GF-D8 (cell line): ENCODE measurements around the gene TMC5.

Experiments used
- DNase-seq: peaks from one replicate; lab custom pipeline; 2025; lab: John Stamatoyannopoulos, UW

TMC5 gene

GRCh38 chr16:19506965-19507364, 89.3 kb downstream of the TMC5 start:
- no peak for DNase-seq

GRCh38 chr16:19507867-19508266, 90.2 kb downstream of the TMC5 start:
- DNase-seq = no peak

GRCh38 chr16:19512297-19512696, 94.6 kb downstream of the TMC5 start:
- DNase-seq = no peak

- DNase-seq = peak; percentile 88
Measured at GRCh38 chr16:19513377-19514053, 95.8 kb downstream of the TMC5 start.

- DNase-seq = no peak
Measured at GRCh38 chr16:19515757-19516156, 98.1 kb downstream of the TMC5 start.

DNA sequence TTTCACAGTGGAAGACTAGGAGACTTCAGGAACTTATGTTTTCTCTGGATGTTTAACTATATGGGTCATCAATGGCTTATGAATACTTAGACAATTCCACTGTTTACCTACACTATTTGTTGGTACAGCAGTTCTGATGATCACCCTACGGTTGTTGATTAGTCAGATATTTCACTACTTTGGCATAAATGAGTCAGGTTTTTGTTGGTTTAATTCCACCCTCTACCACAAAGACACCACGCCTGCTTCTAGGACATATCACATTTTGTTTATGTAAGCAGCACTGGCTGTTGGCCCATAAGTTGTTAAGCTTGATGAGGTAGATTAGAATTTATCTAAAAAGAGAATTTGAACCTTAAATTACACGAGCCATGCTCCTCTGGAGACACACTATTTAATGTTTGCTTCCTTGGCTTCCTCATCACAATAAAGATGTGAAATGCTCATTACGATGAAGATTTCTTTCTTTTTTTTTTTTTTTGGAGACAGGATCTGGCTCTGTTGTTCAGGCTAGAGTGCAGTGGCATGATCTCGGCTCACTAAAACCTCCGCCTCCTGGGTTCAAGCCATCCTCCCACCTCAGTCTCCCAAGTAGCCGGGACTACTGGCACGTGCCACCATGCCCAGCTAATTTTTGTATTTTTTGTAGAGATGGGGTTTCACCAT, 99.9 kb downstream of the TMC5 start:
- DNase-seq = no peak

DNA sequence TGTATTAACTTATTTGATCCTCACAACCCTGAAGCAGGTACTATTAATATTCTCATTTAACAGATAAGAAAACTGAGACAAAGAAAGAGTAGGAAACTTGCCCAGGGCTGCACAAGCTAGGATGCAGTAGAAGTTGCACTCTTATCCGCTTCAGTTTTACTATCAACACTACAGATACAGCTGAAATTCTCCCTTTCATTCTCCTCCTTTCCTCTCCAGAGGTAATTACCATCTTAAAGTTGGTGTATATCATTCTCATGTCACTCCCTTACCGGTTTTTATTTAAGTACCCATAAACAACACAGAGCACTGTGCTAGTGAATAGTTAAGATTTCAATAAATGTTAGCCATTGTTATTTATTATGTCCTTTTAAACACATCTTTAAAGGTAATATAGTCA, 100.7 kb downstream of the TMC5 start:
- no peak for DNase-seq

DNA sequence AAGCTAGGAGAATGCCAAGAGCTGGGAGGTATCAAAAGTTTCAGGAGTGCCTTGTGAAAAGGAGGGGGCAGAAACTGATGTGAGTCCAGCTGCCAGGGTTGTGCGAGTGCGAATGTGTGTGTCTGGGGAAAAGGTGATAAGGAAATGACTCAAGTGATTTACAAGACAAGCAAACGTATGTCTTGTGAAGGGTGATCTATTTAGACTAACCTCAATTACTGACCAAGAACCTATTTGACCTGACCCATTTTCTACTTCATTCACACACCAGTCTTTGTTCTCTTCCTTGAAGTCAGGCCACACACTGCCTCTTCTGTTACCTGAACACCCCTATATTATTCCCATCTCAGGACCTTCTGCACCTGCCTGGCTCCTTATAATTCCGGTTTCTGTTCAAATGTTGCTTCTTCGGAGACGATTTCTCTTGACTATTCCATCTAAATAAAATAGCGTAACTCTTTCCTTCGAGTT, 103.2 kb downstream of the TMC5 start:
- DNase-seq = peak; percentile 10

- DNase-seq = peak; percentile 67
Measured at GRCh38 chr16:19521471-19522396, 104.1 kb downstream of the TMC5 start, which contains the start of gene GDE1. Gene GDE1, minus strand, starts transcription at chr16:19522098. Its CDS starts 134 bp downstream, at chr16:19521964.

GRCh38 chr16:19522397-19522732, 104.7 kb downstream of the TMC5 start:
- no peak for DNase-seq

- DNase-seq = no peak
Measured at GRCh38 chr16:19522760-19523159, 105.1 kb downstream of the TMC5 start.

- no peak for DNase-seq
Measured at GRCh38 chr16:19523184-19523558, 105.5 kb downstream of the TMC5 start.

GRCh38 chr16:19523559-19524355, 106.1 kb downstream of the TMC5 start, which contains the start of gene CCP110:
Gene CCP110, plus strand, starts transcription at chr16:19523942. Its CDS starts 3,940 bp downstream, at chr16:19527882.
- DNase-seq = peak; percentile 87

GRCh38 chr16:19524356-19524615, 106.6 kb downstream of the TMC5 start:
- no peak for DNase-seq

DNA sequence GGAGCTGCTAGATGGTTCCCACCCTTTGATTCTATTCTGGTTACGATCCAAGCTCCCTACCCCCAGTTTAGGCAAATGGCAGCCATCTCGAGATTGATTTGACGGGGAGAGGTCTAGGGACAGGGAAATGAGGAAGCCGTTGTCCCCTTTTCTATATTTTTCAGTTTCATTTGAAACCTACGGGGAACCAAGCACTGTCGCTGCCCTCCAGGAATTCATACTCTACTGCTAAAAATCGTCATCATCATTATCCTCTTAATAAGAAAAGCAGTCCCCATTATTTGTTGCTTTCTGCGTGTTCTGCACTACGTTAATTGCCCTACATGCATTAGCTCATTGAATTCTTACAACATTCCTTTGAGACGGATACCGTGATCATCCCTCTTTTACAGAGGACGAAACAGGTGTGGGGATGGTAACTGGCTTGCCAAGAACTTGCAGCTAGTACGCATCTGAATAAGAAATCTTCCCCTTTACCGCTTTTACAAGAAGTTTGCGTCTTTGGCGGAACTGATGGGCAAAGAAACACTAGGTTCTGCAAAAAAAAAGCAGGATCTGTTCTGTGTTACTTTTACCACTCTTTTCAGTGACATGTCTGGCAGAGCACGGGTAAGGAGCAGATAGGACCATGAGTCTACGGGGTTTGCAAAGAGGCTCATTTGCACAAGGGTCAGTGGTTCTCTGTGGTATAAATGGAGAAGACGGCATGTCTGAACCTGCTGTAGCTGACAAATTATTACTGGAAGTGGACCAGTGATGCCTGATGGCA, 107.1 kb downstream of the TMC5 start:
- peak; percentile 12 for DNase-seq

DNA sequence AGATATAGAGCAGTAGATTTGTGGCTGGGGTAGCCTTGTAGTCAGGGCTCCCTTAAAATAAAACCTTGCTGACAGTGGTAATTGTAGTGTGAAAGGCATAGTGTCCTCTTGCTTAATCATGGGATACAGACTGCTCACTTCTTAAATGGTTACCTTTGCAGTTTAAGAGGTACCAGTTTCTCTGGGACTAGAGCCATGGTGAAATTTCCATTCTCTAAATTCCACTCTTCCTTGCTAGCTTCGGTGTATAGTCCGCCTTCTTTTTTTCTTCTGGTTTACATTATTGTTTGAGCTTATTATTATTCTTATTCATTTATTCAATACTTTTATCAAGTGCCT, 107.7 kb downstream of the TMC5 start:
- no peak for DNase-seq

DNA sequence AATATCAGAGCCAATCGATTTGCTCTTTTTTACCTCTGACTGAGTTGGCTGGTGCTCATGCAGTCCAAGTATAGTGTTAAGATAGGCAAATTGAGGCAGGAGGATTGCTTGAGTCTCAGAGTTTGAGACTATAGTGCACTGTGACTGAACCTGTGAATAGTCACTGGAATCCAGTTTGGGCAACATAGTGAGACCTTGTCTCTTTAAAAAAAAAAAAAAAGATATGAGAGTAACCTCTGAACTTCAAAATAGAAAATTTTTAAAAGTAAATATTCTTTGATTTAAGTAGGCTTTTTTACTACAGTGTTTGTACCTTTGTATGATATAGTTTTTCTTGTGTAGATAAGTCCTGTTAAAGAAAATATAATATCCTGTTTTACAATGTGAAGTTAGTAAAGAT, 109.5 kb downstream of the TMC5 start:
- DNase-seq = no peak

- no peak for DNase-seq
Measured at GRCh38 chr16:19528666-19529065, 111.0 kb downstream of the TMC5 start.

DNA sequence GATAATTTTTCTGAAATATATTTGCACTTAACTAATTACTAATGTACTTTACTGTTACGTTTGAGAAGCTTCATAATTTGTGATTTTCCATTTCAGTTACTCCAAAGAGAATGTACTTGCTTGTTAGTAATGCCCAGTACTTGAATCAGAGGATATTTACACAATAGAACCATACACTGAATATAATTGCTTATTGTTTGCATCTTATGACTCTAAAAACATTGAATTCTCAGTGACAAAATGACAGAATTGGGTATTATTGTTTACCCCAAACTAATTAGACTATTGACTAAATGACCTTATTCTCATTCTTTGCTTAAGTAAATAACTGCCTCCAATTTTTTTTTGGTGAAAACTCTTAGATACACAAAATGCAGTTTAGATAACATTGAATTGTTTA, 114.9 kb downstream of the TMC5 start:
- no peak for DNase-seq

DNA sequence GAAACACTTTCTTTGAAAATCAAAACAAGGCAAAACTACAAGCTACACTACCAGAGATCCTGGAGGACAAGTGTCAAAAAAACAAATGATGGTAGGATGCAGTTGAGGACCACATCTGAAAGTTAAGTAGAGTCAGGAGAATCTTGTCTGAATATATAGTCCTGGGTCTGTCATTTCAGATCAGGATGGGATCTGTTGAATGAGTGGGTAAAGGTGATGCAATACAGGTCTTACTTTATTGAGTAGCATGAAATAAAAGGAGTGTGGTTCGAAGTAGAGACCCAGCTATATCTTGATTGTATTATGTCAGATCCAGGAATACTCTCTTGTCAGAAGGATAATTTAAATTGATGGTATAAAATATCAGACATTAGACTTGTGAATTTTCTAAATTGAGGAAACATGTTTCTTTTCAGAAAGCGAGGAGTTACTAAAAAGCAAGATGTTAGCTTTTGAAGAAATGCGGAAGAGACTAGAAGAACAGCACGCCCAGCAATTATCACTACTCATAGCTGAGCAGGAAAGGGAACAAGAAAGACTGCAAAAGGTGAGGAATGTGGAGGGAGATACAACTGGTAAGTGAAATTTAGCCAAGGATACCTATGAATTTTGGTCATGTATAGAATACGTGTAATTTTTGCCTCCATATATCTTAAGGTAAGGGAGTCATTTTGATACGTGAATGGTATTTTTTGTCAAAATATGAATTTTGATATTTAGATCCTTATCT, 122.7 kb downstream of the TMC5 start:
- no peak for DNase-seq
